Coronary artery (tissue), 2 donors: ENCODE data around the gene PSTPIP1.

Experiments
- DNase-seq: peaks from one replicate; pipeline ENCODE4 v3.0.0-alpha.2; 2017; ENCODE audit warnings: low spot score
- H3K27ac ChIP-seq, 2 donors: fragments of 200-600 bp; sonication (generic); one replicate each; pipeline ENCODE4 v1.5.1; 2016 to 2019
- H3K4me3 ChIP-seq: fragments of 200-600 bp; sonication (generic); 2 replicates; pipeline ENCODE4 v1.5.1; 2016; ENCODE audit warnings: mild to moderate bottlenecking, moderate library complexity
- TF ChIP-seq, protein P1 (sequence below): fragments of 200-600 bp; sonication (generic); IDR thresholded peaks from one replicate; pipeline ENCODE4 v1.5.1; 2019; ENCODE audit warnings: antibody characterized with exemption

The PSTPIP1 gene

DNA sequence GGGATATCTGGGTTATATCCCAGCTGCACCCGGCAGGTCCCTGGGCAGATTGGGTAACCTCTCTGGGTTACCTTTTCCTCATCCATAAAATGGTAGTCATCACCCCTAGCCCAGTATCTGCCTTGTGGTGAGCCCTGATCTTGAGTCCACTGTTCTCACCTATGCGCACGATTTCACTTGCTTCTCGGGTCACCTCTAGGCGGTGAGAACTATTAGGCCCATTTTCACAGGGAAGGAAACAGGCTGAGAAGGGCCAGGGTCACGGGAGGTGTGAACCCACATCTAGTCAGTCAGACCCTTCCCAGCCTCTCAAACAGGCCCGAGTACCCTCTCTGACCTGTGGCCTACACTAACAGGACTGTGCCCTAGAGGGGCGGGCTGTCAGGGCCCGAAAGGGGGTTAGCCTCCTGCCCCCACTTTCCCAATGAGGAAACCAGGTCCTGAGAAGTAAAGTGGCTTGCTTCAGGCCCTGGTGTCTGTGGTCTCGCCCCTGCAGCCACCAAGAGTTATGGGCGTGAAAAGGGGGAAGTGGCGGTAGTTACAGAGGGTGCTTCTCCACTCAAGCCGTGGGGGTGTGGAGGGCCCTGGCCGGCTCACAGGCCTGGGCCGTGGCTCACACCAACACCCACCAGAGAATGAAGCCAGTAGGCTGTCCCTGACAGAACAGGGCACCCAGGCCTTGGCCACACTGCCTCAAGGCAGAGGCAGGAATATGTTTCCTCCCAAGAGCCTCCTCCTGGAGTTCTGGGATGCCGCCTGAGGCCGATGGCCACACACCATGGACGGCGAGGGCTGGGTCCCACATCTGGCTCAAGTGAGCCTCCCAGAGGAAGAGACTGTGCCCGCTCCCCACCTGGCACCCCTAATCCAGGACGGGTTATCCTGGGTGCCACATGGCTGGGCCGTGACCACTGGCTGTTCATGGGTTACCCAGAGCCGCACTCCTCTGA is 19.5 kb downstream of the PSTPIP1 start:
- Histone ChIP-seq H3K4me3 (no peak overlapping the region), H3K27ac (peak overlapping the region in 1 of 2 donors; percentile 54)
- TF ChIP-seq, protein P1, sequence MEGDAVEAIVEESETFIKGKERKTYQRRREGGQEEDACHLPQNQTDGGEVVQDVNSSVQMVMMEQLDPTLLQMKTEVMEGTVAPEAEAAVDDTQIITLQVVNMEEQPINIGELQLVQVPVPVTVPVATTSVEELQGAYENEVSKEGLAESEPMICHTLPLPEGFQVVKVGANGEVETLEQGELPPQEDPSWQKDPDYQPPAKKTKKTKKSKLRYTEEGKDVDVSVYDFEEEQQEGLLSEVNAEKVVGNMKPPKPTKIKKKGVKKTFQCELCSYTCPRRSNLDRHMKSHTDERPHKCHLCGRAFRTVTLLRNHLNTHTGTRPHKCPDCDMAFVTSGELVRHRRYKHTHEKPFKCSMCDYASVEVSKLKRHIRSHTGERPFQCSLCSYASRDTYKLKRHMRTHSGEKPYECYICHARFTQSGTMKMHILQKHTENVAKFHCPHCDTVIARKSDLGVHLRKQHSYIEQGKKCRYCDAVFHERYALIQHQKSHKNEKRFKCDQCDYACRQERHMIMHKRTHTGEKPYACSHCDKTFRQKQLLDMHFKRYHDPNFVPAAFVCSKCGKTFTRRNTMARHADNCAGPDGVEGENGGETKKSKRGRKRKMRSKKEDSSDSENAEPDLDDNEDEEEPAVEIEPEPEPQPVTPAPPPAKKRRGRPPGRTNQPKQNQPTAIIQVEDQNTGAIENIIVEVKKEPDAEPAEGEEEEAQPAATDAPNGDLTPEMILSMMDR: no peak
- no peak for DNase-seq

DNA sequence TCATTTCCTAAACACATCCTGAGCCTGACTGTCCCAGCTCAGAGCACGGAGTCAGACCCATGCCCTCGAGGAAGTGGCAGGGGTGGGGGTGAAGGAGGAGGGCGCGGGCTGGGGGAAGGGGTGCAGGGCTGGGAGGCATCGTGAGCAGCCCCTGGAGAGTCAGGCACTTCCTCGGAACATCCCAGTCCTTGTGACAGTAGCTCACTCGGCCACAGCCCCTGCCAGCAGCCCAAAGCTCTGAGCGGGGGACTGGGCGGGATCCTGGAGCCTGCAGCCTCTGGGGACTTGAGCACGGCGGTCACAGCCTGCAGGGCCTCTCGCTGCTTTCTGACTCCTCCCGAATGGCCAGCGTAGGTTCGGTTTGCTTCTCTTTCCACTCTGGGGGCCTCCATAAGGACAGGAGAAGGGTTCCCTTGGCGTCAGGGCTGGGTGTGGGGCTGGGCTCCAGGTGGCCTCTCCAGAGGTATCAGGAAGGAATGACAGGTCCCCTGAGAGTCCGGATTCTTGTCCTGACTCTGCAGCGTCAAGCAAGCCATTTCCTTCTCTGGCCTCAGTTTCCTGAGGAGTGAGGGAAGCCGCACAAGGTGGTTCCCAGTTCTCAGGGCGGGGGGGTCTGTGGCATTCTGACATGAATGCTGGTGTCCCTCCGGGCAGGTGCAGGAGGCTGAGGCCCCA is 20.9 kb downstream of the PSTPIP1 start:
- Histone ChIP-seq H3K27ac (no peak overlapping the region), H3K4me3 (peak overlapping the region; percentile 22)
- TF ChIP-seq, protein P1: no peak
- no peak for DNase-seq

DNA sequence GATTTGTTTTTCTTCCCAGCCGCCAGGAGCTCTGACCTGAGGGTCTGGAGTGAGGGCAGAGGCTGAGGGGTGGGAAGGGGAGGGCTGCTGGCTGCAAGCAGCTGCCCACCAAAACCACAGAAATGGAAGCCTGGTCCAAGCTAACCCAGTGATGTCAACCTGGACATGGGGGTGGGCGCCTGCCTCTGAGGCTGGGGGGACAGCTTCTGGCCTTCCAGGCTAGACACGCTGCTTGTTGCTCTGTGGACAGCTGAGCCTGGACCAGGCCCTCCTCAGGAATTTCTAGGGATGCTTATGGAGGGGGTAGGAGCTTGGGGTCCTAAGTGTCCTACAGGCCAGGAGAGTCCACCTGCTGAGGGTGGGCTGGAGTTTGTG is 21.4 kb downstream of the PSTPIP1 start:
- TF ChIP-seq, protein P1: no peak
- Histone ChIP-seq H3K4me3 (no peak overlapping the region), H3K27ac (no peak overlapping the region)
- no peak for DNase-seq

DNA sequence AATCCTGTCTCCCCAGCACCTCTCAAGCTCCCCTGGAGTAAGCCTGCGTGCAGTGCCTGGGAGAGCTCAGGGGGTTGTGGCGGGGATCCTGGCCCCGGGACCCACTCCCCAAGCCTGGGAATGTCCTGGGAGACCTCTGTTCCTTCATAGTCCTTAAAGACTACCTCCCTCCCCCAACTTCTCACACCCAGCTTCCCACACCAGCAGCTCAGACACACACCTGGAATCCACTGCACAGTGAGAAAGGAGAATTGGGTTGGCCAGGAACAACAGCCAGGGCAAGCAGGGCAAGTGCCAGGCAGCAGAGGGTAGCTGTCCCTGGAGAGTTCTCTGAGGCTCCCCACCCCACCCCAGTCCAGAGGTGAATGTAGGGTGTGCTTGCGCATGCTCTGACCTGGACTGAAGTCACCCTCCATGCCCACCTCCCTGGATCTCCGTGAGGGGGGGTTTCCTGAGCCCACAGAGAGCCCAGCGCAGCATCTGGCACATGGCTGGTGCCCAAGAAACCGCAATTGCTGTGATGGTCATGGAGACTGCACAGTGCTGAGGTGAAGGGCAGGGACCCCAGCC is 22.2 kb downstream of the PSTPIP1 start:
- H3K27ac ChIP-seq: no peak overlapping the region
- TF ChIP-seq, protein P1: no peak
- no peak for DNase-seq
- no peak overlapping the region for H3K4me3 ChIP-seq

DNA sequence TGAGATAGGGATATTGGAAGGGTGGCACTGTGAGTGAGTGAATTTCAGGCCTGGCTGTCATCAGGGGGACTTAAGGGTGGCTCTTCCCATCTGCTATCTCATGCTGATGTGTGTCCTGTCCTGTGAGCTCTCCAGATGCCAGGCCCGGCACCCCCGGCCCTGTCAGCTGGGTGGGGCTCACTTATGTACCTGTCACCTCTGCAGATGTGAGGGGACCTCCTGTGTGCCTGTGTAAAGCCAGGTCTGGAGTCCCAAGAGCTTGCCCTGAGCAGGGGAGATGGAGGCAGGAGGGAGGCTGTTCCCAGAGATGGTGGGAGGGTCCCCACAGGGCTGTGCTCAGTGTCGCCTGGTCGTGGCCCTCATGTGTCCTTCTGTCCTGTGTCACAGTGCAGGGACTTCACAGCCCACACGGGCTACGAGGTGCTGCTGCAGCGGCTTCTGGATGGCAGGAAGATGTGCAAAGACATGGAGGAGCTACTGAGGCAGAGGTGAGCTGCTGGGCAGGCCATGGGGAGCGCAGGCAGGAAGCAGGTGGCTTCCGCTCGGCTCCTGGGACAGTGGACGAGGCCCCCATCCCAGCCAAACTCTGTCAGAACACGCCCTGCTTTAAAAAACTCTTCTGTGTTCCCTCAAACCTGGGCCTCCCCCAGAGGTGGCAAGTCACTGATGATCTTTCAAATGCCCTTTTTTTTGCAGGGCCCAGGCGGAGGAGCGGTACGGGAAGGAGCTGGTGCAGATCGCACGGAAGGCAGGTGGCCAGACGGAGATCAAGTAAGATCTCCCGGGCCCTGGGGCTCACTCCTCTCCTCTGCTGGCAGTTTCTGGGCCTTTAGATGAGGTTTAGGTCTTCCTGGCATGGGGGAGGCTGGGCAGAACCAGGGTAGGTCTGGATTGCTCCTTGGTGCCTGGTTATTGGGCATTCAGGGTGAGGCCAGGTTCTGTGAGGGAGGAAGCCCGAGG is 23.1 kb downstream of the PSTPIP1 start:
- TF ChIP-seq, protein P1: no peak
- H3K4me3 ChIP-seq: no peak overlapping the region
- no peak for DNase-seq
- no peak overlapping the region for H3K27ac ChIP-seq

DNA sequence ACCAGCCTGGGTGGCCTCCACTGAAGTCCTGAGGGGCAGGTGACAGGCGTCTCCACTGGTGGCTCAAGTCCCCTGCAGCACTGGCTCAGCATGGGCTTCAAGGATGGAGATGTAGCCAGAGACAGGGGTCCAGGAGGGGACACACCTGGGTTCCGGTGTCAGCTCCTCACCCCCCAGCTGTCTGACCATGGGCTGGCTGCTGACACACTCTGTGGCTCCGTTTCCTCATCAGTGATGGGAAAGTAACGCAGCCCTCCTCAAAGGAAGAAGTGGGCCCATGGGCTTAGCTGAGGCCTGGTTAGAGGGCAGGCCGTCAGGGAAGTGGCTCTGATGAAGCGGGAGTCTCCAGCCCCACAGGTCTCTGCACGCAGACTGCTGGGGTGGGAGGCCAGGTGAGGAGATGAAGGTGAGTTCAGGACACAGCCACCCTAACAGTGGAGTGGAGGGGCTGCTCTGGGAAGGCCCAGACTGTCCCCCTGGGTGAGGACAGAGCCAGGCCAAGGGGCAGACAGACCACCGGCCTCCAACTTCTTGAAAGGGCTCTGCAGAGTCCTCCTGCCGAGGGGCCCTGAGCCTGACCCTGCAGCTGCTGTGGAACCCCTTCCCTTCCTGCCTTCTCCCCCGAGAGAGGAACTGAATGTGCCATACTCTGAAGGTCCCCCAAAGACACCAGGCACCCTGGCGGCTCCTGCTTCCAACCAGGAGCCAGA is 24.0 kb downstream of the PSTPIP1 start:
- no peak overlapping the region for H3K27ac ChIP-seq
- no peak overlapping the region for H3K4me3 ChIP-seq
- no peak for DNase-seq
- TF ChIP-seq, protein P1: no peak
